ENCODE measurements around the gene HOXC11.

HOXC11 gene

DNA sequence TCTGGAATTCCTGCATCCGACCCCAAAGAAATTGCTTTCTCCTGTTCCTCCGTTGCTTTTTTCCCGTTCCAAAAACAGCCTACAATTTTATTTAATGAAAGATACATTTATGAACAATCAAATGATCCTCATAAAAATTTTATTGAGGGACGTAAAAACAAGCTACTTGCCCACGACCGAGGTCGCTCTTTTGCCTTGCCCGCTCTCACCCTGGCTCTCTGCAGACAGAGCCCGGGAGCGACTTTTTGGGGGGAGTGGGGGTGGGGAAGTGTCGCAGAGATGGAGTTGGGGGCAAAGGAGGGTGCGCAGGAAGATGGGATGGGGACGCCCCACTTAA, 25.9 kb downstream of the HOXC11 start:
- DNase-seq, result no peak

DNA sequence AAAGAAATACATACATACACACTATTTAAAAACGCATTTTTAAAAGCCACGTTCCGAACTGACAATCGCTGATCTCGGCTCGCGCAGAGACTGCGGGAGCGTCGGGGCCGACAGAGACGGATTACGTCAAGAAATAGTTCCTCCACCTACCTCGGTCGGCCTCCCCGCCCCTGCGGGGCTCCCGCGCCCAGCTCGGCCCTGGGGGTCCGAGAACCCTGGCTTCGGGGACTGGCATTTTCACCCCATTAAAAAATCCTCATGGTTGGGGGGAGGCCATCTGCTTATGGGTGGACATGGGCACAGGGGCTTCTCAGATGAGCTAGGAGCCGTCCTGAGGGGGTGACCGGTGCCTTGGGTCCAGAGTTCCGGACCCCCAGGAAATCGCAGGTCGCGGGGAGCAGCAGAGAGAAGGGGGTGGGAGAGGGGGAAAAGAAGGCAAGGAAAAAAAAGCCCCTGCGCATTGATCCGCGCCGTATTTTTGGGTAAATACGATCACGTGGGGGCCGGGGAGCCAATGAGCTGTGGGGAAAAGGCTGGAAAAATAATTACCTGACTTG, 26.7 kb downstream of the HOXC11 start:
- no peak for DNase-seq

- no peak for DNase-seq
These were observed 27.5 kb downstream of the HOXC11 start, which contains the start of gene HOXC9 for GRCh38 chr12:54000116-54001114. Gene HOXC9 (plus strand): TSS chr12:54000161. CDS start chr12:54000189, 28 bp downstream.

DNA sequence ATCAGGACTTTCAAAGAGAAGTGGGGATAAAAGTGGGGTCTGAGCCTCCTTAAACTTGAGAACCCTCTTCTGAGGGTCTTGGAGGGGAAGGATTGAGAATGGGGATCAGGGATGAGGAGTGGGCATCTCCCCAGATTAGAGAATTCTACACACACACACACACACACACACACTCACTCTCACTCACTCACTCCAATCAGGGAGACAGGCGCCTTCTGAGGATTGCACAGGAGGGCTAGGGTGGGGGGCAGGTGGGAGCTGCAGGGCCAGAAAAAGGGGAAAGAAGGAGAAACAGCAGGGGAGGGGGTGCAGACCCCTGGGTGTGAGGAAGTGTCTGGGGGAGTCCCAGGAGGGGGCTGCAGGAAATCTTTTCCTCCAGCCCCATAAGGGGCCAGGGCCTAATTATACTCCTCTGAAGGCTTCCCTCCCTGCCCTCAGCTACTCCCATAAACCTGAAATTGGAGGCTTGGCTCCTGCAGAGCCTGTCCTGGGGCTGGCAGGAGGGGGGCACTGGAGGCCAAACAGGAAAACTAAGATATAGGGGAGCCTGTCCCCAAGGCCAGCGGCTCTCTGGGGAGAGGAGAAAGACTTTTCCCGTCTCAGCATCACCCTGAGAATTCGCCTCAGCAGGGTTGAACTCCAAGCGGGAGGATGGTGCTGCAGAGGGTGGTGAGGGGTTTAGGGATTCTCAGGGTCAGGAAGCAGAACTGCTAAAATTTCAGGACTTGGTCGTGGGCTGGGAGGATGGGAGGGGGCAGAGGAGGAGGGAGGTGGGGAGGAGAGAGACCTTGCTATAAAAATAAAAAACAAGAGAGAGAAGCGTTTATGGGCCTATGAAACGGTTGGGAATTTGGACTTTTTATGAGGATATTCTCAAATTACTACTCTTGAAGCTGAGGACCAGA, 28.6 kb downstream of the HOXC11 start:
- DNase-seq, result no peak

DNA sequence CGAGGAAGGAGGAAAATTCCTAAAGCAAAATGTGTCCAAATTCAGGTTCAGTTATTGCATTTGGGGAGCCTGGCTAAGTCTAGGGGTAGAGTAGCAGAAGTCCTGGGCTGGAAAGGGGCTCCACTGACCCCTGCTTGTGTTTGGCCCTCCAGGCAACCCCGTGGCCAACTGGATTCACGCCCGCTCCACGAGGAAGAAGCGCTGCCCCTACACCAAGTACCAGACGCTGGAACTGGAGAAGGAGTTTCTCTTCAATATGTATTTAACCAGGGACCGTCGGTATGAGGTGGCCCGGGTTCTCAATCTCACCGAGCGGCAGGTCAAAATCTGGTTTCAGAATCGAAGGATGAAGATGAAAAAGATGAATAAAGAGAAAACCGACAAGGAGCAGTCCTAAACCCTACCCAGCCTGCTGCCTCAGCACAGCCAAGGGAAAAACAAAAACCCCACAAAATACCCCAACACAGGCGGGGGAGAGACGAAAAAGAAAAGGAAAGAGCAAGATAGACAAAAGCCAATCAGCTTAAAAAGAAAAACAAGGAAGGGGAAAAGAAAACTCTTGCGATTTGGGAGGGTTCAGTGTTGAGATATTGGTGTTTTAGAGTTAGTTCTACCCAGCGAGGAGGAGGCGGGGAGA, 29.5 kb downstream of the HOXC11 start:
- no peak for DNase-seq

DNA sequence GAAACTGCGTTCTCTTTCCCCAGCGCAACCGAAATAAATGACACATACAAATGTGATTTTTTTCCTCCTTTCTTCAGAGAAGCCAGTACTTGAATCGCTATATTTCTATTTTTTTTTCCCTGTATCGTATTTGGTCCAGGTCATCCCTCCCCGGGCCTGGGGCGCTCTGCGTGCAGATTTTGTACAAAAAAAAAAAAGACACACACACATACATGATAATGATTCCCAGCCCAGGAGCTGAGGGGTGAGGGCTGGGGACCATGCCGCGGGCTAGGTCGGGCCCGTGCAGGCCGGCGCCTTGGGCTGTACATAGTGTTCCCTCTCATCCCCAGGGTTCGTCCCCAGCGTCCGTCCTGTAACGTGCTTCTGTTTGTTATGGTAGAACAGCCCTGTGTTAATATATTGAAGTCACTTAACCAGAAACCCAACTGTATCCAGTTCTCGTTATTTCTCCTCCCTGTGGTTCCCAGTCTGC, 30.0 kb downstream of the HOXC11 start:
- DNase-seq, result no peak

- no peak for DNase-seq
These were observed 30.7 kb downstream of the HOXC11 start for GRCh38 chr12:54003625-54004024.

DNA sequence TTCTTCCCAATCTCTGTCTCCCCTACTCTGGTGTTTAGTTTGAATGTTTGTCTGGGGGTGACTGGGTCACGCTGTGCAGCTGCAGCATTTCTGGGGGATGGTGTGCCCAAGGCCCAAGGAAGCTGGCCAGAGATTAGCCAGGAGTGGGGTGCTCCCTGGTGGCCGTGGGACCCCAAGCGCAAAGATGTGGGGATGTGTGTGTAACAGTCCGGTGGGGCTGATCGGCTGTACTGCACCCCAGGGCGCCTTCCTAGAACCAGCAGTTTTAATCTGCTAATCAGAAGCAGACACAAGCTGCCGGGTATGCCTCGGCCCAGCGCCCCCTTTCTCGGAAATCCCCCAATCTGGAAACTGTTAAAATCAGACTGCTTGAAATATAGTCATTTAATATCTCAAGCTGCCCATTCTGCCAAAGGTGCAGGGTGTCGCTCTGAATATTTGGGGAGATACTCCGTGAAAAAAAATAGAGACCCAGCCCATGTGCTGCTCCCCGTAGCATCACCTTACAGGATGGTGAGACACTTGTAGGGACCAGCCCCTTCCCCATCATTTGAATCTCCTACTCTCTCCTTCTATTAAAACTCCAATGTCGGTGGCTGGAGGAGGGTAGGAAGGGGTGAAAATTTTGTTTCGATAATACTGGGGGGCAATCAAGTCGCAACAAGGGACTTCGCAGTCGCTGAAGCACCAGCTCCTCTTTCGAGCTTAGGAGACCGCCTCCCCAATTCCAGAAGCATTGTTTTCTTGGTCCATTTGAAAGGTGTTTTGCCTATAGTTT, 31.3 kb downstream of the HOXC11 start:
- DNase-seq, result no peak

GRCh38 chr12:54004841-54005530, 32.1 kb downstream of the HOXC11 start:
- DNase-seq, result no peak

DNA sequence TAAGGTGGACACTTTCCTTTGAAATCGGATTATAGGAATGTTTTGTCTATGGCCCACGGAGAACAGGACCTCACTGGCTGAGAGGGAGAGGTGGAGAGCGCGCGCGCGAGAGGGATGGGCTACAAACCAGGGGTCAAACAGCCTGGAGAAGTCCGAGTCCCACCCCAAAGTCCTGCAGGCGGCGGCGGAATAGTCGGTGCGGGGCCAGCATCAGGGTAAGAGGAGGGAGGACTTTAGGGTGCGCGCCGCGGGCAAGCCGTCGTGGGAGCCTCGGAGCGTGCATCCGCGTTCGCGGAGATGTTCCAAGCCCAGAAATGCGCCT, 32.6 kb downstream of the HOXC11 start:
- DNase-seq, result no peak

GRCh38 chr12:54005853-54006558, 33.1 kb downstream of the HOXC11 start:
- DNase-seq, result peak; percentile 83

- DNase-seq, result no peak
These were observed 33.8 kb downstream of the HOXC11 start for GRCh38 chr12:54006559-54007220.

DNA sequence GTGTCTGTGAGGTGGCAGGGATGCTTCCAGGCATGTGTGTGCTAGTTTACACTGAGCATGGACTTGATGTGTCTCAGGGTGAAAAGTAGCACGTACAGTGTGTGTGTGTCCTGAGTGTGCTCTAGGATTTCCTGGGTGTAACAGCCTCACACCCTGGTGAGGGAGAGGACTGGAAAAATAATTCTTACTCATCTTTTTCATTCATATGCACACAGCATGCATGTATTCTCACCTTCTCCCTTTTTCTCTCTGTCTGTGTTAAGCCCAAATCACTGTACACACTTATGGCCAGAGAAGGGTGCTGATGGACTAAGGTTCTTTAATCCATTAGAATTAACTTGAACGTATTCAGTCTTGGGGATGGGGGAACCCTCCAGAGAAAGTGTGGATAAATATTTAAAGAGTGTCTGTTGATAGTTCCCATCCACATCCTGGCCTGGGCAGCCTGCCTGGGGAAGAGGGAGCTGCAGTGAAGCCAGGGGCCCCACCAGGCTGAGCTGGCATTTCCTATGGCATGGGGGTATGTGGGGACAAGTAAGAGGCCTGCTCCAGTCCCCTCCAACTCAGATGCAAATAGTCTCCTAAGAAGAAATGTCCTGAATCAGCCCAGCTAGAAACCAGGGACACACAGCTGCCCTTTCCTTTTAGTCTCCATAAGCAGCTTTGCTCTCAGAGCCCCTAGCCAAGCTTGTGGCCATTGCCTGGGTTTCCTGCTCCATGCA, 34.8 kb downstream of the HOXC11 start:
- DNase-seq, result no peak

- no peak for DNase-seq
These were observed 35.3 kb downstream of the HOXC11 start for GRCh38 chr12:54008260-54008552.

DNA sequence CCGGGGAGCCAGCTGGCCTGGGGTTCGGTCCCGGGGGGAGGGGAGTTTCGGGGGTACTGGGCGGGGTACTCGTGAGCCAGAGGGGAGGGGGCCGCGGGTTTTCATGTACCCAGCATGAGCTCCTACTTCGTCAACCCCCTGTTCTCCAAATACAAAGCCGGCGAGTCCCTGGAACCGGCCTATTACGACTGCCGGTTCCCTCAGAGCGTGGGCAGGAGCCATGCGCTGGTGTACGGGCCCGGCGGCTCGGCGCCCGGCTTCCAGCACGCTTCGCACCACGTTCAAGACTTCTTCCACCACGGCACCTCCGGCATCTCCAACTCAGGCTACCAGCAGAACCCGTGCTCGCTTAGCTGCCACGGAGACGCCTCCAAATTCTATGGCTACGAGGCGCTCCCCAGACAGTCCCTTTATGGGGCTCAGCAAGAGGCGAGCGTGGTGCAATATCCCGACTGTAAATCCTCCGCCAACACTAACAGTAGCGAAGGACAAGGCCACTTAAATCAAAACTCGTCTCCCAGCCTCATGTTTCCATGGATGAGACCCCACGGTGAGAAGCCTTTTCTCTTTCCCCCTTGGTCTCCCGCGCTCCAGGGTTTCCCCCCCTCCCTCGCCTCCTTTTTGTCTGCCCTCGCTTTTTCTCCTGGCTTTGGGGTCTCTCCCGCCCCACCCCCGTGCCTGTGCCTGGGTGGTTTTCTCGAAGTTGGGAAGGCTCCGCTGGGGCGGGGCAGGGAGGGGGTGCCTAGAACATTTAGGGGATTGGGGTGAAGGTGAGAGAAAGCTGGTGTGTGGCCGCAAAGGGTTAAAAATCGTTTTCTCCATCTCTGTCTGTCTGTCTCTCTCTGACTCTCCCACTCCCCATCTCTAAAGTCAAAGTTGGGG, 36.5 kb downstream of the HOXC11 start:
- no peak for DNase-seq

DNA sequence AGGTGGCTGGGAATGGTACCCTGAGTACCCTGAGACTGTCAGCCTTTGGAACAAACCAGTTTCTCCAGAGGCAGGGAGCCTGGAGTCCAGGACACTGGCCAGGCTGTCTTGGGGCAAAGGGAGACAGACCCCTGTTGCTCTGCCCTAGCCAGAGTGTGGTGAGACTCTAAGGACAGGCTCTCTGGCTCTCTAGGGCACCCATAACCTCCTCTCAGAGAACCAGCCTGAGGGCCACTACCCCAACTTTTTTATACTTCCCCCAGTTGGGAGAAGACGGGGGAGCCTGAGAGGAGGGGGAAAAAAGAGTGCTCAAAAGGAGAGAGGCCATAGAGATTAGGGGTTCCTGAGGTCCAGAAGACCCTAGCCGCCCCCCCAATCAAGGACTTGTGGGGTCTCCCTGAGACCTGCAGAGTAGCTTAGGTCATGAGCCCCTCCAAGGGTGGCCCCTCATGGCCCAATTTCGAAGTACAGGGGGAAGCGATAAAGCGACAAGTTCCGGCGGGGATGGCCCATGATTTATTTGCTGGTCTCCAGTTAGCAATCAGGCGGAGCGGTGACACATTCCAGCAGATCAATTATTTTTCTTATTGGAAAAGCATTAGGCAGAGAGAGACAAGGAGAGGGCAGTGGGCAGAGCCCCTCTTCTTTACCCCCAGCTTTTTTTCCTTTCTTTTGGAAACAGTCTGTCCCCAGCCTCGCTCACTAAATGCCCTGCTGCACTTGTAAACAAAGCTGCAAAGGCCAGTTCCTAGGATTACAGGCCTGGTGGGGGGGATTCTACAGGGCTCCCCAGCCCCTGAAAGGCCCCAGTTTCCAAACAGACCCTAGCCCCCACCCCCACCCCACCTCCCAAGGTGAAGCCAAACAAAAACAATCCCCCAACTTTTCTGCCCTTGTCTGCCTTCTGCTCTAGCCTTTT, 37.4 kb downstream of the HOXC11 start:
- DNase-seq, result no peak

DNA sequence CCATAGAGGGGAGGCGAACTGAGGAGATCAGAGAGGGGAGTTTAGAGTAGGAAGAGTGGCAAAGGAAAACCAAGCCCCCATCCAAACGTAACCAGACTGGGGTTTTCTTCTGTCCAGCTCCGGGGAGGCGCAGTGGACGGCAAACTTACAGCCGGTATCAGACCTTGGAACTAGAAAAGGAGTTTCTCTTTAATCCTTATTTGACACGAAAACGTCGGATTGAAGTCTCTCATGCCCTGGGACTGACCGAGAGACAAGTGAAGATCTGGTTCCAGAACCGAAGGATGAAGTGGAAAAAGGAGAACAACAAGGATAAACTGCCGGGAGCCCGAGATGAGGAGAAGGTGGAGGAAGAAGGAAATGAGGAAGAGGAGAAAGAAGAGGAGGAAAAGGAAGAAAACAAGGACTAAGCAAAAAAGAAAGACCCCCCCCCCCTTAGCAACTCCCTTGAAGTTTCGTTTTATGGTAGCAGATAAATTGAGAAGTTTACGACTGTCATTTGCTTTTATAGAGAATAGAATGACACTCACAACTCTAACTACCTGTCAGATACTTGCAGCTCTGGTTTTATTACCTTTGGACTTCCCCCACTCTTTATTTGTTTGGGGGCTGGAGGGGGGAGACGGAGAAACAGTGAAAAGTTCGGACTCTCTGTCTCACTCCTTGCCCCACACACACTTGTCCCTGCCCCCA, 38.2 kb downstream of the HOXC11 start:
- DNase-seq, result no peak
